Measurements from ENCODE around the gene PPM1G.

PPM1G gene

DNA sequence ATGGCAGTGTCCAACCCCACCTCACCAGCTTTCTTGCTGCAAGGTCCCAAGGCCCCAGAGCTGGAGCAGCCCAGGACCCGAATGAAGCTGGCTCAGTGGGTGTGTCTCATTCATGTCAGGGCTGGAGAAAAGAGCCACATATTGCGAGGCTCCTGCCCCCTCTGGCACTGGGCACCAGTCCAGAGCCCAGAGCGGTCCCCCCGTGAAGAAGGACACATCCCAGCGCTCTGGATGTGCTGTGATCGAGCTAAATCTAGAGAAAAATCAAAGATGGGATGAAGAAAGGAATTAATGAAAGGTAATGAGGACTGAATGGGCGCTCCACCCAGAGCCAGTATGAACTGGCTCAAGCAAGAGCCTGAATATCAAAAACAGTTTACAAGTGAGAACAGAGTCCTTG lies 73.2 kb downstream of the PPM1G start:
- Histone ChIP-seq H3K36me3 (peaks cover 77% of the 10 kb centered on the region), H3K27me3 (no peaks in the 10 kb centered on the region), H3K9me3 (no peaks in the 10 kb centered on the region), H3K4me1 (no peaks in the 10 kb centered on the region), H3K4me3 (ENCODE audit: low read depth, low read length) (no peak overlapping the region)
- TF ChIP-seq, protein P1, sequence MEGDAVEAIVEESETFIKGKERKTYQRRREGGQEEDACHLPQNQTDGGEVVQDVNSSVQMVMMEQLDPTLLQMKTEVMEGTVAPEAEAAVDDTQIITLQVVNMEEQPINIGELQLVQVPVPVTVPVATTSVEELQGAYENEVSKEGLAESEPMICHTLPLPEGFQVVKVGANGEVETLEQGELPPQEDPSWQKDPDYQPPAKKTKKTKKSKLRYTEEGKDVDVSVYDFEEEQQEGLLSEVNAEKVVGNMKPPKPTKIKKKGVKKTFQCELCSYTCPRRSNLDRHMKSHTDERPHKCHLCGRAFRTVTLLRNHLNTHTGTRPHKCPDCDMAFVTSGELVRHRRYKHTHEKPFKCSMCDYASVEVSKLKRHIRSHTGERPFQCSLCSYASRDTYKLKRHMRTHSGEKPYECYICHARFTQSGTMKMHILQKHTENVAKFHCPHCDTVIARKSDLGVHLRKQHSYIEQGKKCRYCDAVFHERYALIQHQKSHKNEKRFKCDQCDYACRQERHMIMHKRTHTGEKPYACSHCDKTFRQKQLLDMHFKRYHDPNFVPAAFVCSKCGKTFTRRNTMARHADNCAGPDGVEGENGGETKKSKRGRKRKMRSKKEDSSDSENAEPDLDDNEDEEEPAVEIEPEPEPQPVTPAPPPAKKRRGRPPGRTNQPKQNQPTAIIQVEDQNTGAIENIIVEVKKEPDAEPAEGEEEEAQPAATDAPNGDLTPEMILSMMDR (IDR thresholded peaks at IDR 0.05; ENCODE audit: low read depth, low read length): no peak
- DNase-seq: no peak

DNA sequence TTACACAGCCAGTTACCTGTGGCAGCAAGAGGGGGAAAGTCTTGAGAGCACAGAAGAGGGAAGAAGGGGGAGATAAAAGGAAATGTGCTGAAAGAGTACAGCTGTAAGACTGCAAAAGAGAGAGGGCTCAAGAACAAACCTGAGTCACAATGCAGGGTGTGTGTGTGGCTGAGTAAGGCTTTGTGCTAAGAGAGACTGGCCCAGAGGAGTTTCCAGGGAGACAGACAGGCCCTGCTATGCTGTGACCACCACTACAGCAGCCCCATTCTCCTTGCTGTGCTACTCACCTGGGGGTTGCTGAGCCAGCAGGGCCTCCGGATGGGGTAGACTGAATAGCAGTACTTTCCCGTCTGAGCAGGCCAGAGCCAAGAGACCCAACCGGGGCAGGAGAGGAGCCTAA lies 74.1 kb downstream of the PPM1G start:
- TF ChIP-seq, protein P1 (IDR thresholded peaks at IDR 0.05; ENCODE audit: low read depth, low read length): no peak
- H3K4me3 ChIP-seq (ENCODE audit: low read depth, low read length): no peak overlapping the region
- no peaks in the 10 kb centered on the region for H3K9me3 ChIP-seq
- no peak for DNase-seq
- peaks cover 70% of the 10 kb centered on the region for H3K36me3 ChIP-seq
- H3K4me1 ChIP-seq: no peaks in the 10 kb centered on the region
- no peaks in the 10 kb centered on the region for H3K27me3 ChIP-seq

Measured in BE2C (cell line).